D721Med (cell line): ENCODE data around the gene ELOVL5.

Experiments used
- DNase-seq: peaks from one replicate; pipeline ENCODE4 v3.0.0; 2011; ENCODE audit warnings: low spot score; ENCODE audit not compliant: insufficient read length
- FAIRE-seq: peaks from 2 replicates; lab custom pipeline; 2011; peaks lifted over from hg19 to GRCh38; lab: Jason Lieb, UNC
- TF ChIP-seq, protein P1 (sequence below): IDR thresholded peaks from 2 replicates; pipeline ENCODE4 v1.5.1; 2012; ENCODE audit warnings: mild to moderate bottlenecking, control low read depth; ENCODE audit not compliant: insufficient read depth; ENCODE audit errors: missing control alignments

ELOVL5 gene

GRCh38 chr6:53287336-53288225 lies 61.2 kb downstream of the ELOVL5 start:
- DNase-seq, result no peak
- FAIRE-seq, result no peak
- TF ChIP-seq, protein P1, sequence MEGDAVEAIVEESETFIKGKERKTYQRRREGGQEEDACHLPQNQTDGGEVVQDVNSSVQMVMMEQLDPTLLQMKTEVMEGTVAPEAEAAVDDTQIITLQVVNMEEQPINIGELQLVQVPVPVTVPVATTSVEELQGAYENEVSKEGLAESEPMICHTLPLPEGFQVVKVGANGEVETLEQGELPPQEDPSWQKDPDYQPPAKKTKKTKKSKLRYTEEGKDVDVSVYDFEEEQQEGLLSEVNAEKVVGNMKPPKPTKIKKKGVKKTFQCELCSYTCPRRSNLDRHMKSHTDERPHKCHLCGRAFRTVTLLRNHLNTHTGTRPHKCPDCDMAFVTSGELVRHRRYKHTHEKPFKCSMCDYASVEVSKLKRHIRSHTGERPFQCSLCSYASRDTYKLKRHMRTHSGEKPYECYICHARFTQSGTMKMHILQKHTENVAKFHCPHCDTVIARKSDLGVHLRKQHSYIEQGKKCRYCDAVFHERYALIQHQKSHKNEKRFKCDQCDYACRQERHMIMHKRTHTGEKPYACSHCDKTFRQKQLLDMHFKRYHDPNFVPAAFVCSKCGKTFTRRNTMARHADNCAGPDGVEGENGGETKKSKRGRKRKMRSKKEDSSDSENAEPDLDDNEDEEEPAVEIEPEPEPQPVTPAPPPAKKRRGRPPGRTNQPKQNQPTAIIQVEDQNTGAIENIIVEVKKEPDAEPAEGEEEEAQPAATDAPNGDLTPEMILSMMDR, result no peak

DNA sequence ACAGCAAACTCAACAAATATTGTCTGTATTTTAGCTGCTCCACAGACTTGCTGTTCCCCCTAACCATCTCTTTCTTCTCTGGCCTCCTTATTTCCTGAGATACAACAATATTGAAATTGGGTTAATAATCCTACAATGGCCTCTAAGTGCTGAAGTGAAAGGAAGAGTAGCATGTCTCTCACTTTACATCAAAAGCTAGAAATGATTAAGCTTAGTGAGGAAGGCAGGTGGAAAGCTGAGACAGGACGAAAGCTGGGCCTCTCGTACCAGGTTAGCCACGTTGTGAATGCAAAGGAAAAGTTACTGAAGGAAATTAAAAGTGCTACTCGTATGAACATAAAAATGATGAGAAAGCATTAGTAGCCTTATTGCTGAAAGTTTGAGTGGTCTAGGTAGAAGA lies 63.8 kb downstream of the ELOVL5 start:
- TF ChIP-seq, protein P1, result no peak
- DNase-seq (no peak), FAIRE-seq (no peak)

- TF ChIP-seq, protein P1, result no peak
- FAIRE-seq (no peak), DNase-seq (no peak)
Measured at GRCh38 chr6:53282741-53283140, 66.0 kb downstream of the ELOVL5 start.

DNA sequence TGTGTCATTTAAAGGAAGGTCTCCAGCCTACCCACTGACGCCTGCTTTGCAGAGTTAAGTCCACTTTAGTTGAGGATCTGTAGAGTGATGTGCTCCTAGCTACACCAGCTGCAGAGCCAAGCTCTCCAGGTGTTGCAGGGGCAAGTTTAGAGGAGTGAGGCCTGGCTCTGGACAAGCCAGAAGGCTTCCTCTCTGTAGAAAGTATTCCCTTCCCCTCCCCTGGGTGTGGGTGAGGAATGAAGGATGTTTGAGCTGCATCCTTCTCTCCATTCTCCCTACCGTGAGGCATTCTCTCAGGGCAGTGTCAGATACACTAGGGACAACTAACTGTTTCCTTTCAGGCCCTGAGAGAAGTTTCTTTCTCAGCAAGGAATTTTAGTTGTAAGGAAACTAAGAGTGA lies 66.5 kb downstream of the ELOVL5 start:
- DNase-seq (no peak), FAIRE-seq (no peak)
- TF ChIP-seq, protein P1, result no peak

DNA sequence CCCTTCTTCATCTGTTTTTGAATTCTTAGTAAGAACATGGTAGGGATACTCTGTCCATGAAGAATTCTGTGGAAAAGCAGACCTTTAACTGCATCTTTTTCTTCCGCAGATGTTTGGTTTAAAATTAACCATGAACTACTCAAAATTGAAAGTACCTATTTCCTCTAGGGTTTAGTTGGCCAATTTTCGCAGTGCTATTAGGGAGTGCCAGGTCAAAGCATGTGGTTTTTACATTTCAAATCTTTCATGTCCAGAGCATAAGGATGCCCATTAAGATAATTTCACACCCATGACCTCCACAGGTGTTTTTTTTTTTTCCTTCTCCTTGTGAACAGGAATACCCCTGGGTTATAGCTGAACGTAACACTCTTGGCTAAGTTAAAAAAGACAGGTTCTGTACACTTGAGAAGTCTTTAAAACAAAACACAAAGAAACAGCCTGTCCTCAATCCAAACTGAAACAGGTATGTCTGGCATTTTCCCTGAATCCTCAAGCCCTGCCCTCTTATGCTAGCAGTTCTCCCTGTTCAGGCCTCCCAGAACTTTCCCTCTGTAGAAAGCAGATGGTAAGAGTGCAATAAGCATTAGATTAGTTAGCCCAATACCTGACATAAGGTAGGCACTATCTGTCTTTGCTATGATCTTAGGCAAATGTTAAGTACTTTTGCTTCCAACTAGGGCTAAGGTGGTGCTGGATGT lies 67.1 kb downstream of the ELOVL5 start:
- no peak for DNase-seq
- no peak for FAIRE-seq
- TF ChIP-seq, protein P1, result no peak

DNA sequence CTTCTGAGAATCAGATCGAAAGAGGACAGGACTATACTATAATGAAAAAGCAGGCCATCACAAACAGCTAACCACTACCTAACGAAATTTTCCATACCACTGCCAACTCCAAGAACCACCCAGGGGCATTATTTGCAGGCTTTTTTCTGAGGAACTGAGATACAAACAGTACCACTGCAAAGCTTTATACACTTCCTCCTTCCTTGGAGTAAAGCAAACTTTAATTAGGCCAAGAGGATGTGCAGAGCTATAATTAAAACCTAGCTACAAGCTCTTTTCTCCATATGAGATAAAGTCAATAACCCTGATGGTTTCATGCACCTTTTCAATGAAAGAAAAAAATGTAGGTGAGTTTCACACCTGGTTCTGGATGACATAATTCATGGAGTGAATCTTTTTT lies 68.5 kb downstream of the ELOVL5 start:
- FAIRE-seq, result no peak
- TF ChIP-seq, protein P1, result no peak
- DNase-seq, result no peak
